Head of caudate nucleus (tissue), 42 donors: Measurements from ENCODE around the gene ADGRV1.

Experiments
- DNase-seq, 42 donors: peaks; one replicate each; pipeline versions ENCODE4 v3.0.0 to v3.0.0-alpha.2; 2020 to 2021; ENCODE audit warnings: mixed read lengths in 7 of 42
- intact Hi-C: fragments of 100-400 bp; cut with DNase I; formaldehyde crosslinking; loops from one replicate; pipeline ENCODE4 v1.15.0; 2022

Gene ADGRV1

DNA sequence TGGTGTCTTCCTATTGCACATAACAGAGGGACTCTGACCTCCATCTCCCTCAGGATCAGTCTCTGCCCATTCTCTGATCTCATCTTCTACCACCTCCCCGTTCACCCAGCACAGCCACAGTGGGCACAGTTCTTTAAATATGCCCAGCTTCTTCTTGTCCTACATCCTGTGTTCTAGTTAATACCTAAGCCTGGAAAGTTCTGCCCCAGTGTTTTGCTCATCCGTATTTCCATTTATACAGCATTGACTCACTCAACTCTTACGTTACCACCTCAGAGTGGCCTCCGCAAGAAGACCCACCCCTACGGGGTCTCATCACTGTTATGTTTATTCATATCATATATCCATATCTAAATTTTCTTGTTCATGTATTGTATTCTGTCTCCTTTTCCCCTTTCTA, 315.5 kb downstream of the ADGRV1 start:
- intact Hi-C loops: no loop called here
- no peak for DNase-seq

DNA sequence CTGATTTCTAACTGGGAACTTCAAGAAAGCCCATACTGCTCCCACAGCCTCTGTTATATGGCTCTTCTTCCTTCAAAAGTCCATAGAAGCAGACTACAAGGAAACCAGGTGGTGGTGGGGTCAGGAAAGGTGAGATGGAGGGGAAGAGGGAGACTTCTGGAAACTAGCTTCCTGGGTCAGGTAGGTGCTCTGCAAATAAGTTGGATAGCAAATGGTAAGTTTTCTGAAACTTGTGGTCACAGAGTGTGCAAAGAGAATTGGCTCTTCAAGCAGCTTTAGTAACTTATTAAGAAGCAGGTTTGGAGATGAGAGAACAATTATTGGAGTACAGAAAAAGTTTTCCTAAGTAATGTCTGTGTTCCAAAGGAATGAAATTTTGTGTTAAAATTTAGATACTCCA, 316.9 kb downstream of the ADGRV1 start:
- DNase-seq: no peak
- intact Hi-C loops: no loop called here

DNA sequence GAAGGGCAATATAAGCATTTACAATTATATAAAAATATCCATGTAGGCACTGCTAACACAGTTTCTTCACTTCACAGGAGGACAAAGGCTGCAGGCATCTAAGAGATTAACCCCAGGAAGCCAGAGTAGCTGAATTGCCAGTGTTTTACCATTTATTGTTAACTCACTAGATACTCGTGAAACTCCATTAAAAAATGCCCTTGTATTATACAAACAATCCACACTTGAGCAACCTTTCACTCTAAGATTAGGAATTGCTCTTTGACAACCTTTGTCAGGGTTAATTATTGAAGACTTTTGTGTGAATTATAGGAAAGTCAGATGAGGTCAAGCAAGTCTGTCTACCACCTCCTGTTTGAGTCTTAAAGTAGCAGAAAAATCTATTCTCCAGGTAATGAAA, 317.8 kb downstream of the ADGRV1 start:
- DNase-seq: no peak
- intact Hi-C loops: no loop called here

DNA sequence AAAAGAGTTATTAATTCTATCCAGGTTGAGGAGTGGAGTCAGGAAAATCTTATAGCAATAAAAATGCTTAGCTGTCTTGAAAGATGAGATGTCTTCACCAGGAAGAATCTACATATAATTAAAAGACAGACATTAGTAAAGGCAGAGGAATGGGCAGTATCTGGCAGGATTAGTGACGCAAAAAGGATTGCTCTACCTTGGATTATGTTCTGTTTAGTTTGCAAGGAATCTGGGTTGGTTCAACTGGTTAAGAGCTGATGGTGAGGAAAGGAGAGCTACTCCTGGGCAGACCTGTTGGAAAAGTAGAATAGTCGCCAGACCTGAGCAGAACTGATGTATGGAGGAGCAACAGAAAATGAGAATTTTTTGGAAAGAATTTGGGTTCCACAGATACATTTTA, 318.5 kb downstream of the ADGRV1 start:
- intact Hi-C loops: no loop called here
- DNase-seq: no peak

DNA sequence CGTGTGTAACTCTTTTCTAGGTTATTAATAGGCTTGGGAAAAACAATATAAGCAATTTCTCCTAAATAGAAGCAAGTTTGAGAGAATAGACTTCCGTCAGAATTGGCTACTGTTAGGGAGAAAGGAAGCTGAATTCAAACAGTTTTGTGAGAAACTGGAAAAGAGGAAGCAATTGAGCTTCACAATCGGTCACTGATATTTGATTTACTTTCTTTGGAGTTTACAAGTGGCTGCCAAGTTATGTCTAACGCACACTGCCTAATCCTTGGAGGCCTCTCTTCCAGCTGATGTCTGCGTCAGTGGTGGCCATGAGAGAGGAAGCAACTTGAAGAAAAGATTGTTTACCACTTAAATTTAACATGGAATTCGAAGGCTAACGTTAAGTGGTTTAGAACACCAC, 319.5 kb downstream of the ADGRV1 start:
- no peak for DNase-seq
- intact Hi-C loops: no loop called here

DNA sequence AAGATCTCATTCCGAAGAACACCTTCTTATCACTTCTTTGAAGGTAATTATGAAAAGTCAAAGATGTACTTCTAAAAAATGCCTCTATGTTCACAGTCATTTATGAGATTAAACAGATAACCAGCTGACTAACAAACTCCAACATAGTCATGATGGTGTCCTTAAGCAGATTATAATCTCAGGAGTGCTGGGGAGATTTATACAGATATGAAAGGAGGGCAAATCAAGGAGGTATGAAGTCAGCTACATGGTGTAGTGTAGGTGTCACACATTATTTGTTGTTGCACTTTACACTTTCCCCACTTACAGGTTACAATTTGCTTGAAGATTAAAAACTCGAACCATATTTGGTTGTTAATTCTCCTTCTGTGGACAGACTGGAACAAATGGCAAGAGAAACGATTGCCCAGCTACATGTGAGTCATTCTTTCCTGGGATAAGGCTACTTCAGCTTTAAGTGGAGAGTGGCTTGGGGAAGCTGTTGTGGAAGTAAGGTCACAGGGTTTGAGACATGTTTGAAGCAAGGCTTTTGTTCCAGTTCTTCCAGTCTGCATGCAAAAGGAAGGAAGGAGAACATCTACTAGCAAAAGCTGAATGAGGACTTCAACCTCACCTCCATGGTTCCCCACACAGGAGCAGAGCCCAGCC, 320.1 kb downstream of the ADGRV1 start:
- intact Hi-C loops: no loop called here
- no peak for DNase-seq

DNA sequence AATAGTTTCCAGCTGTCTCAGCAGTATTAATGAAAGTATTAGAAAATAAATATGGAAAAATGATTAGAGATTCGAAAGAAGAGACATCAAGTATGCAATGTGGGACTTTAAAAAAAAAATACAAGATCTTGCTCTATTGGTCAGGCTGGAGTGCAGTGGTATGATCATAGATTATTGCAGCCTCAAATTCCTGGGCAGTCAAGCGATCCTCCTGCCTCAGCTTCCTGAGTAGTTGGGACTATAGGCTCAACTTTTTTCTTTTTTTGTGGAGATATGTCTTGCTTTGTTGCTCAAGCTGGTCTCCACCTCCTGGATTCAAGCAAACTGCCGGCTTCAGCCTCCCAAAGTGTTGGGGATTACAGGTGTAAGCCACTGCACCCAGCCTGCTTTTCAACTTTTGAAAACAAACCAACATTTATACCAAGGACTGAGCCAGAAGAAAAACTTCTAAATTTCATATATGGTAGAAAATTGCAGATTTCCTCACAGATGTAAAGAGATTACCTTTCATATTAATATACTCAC, 323.1 kb downstream of the ADGRV1 start:
- intact Hi-C loops: no loop called here
- DNase-seq: no peak

DNA sequence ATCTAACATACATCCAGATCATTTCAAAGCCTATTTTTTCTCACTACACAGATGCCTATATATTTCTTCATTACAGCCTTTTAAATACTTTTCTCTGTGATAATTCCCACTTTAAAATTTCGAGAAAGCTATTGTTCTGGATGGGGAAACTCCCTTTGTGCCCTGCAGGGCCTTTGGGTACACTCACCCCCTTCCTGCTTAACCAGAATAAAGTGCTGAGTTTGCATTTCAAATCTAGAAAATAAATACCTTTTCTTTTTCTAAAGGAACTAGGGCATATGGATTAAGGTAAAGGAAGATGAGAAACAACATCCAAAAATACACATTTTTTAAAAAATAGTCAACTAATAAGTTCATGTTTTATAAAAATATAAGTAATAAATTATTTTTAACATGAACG, 323.9 kb downstream of the ADGRV1 start:
- intact Hi-C loops: no loop called here
- DNase-seq: no peak

DNA sequence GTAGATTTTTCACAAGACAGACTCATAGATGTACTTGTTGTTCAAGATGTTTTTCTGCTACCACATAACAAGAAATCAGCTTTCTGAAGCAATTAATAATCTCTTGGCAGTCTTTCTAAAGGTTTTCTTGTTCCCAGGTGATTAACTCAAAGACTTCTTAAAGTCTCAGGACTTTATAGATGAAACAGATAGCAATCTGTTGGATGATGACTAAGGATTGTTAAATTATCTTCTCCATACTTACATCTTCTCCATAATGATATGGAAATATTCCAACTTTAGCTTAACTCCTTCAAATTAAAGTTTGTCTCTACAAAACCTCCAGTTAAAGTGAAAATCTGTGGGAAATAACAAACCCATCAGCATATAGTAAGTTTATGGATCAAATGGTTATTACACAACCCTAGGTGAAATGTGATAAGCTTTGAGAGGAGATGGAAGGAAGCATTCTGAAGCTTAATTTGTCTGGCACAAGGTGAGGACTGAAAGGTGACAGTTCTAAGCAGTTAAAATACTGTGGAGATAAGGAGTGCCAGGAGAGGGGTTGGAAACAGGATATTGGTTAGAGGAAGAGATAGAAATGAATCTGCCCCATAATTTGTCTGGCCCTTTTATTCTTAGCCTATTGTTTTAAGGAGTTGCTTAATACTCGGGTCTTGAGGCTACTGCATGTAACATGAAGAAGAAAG, 326.7 kb downstream of the ADGRV1 start:
- intact Hi-C loops: no loop called here

DNA sequence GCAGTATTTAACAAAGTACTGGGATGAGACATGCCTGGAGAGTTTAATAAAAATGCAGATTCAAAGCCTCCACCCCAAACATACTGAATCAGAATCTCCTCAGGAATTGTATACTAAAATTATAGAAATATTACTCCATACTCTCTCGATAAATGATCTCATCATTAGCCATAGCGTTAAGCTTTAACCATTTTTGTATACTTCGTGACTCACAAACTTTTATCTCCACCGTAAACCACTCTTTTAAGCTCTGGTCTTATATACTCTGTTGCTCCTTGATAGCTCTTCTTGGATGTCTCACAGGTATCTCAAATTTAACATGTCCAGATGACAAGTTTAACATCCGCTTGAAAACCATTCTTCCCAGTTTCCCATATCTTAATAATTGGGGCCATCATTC, 327.8 kb downstream of the ADGRV1 start:
- no peak for DNase-seq
- intact Hi-C loops: no loop called here

More for the DNA sequence above, 326.7 kb downstream of the ADGRV1 start:
- no peak for DNase-seq

DNA sequence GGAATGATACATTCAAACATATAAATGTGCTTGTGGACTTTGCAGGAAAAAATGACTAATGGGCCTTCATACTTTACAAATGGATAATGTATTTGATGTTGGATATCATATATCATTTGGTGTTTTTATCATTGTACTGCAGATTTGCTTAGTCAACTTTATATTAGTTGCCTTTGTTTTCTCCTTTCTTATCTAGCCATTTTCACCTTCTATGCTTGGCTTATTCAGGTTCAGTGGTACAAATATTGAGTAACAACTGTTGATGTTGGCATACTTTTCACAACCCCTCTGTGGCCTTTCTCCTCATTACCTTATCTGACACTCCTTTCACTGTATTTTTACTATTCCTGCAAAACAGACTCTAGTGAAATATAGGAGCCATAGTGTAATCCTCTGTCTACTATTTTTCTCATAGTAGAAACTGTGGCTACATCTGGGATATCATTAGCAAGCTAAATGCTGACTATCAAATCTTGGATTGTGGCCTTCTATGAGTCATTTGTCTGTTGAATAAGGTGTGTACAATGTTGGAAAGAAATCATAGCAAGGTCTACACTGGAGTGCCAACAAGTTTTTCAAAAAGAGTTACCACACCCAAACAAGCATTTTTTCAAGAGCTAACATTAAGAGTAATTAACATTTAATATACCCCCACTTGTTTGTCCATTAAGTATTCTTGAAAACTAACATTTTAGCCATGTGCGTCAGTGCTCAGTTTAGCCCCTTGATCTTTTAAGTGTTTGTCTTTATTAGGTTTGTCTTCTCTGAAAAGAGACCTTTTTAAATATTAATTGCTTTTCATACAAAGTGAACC, 330.1 kb downstream of the ADGRV1 start:
- intact Hi-C loops: no loop called here

DNA sequence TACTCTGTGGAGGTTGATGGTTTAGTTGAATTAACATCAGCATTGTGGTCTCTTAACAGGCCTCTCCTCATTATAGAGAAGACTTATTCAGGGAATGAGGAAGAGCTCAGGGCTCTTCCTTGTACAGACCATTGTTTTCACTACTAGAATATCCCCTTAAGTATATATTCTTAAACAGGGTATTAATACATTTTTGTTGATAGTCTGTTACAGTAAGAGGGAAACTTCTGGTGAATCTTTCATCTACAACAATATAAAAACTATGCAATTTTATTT, 330.7 kb downstream of the ADGRV1 start:
- no peak for DNase-seq
- intact Hi-C loops: no loop called here

More for the DNA sequence above, 330.1 kb downstream of the ADGRV1 start:
- no peak for DNase-seq

DNA sequence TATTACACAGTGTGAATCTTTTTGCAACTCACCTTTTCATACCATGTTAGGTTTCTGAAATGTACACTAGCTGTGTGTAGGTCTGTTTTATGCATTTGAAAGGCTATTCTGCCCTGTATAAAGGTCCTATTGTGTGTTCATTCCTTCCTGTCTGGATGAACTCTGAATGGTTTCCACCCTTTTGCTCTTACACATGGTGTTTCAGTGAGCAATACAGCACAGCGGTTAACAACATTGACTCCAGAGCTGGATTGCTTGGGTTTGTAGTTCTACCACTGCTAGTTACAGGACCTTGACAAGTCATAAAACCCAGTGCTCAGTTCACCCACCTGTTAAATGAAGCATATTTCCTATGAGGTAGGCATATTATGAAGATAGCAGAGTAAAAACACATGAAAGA, 331.6 kb downstream of the ADGRV1 start:
- intact Hi-C loops: no loop called here
- DNase-seq: no peak

DNA sequence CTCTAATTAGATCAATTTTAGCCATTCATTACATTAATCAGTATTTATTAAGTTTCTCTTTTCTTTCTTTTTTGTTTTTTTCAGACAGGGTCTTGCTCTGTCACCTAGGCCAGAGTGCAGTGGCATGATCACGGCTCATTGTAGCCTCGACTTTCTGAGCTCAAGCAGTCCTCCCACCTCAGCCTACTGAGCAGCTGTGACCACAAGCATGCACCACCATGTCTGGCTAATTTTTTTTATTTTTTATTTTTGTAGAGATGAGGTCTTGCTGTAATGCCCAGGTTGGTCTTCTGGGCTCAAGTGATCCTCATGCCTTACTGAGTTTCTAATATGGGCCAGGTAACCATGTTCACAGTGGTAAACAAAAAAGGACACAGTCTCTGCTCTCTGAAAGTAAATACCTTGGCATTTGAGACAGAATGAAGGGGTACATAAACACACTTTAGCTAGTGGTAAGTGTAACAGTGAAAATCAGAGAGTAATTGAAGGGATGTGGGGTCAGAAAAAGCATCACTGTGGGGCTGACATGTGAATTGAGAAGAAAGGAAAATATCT, 336.3 kb downstream of the ADGRV1 start:
- no peak for DNase-seq
- intact Hi-C loops: no loop called here

DNA sequence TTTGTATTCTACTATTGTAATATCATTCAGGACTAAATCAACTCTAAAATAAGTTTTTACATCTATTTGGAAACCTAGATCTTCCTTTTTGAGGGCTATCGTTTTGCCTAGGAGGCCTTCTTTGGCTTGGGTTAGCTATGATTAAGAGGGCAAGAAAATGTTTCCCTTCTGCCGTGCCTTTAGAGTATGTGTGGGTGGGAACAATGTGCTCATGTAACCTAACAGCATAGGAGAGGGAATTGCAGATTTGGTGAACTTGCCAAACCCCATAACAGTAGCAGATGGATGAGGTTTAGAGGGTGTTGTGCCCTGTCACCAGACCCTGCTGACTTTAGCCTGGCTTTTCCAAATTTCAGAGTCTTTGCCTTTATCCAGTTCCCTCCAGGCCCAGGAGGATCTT, 339.0 kb downstream of the ADGRV1 start:
- DNase-seq: no peak
- intact Hi-C loops: no loop called here

DNA sequence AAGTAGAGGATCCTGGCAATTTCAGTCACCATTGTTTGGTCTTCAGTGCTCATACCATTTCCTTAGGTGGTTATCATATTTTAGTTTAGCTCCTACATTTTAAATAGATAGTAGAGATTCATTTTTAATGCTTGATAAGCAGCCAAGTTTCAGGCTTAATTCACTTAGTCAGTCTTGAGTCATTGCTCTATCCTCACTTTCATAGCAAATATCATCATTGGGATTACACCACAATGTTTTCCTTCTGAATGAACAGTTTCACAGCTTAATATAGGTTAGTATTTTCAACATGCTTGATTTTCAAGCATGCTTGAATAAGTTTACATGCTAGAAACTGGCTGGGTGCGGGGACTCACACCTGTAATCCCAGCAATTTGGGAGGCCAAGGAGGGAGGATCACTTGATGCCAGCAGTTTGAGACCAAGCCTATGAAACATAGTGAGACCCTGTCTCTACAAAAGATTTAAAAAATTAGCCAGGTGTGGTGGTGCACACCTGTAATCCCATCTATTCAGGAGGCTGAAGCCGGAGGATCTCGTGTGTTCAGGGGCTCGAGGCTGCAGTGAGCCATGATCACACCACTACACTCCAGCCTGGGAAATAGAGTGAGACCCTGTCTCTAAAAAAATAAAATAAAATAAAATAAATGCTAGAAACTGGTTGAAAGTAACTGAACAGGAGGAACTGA, 339.9 kb downstream of the ADGRV1 start:
- intact Hi-C loops: no loop called here
- DNase-seq: no peak

DNA sequence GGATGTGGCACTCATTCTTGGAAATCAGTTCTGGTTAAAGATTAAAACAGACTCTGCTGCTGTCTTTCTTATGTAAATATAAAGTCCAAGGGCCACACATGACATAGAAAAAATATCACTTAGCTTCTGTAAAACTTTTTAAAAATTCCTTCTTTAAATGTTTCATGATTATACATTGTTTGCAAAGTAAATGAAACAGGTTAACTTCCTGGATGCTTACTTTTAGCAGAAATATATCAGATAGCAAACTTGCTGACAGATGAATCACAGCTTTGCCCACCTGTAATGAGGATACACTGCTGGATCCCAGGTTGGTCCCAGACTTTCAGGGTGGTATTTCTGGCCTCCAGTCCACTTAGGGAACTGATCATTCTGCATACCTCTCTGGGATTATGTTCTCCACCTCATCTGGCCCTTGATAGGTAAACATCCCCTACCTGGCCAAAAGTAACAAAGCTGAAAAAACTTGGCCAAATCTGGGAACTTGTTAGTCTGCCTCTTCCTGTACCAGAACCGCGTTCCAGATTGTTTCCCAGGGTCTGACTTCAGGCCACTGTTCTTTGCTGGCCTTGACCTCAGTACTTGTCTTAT, 340.5 kb downstream of the ADGRV1 start:
- DNase-seq: no peak
- intact Hi-C loops: no loop called here

DNA sequence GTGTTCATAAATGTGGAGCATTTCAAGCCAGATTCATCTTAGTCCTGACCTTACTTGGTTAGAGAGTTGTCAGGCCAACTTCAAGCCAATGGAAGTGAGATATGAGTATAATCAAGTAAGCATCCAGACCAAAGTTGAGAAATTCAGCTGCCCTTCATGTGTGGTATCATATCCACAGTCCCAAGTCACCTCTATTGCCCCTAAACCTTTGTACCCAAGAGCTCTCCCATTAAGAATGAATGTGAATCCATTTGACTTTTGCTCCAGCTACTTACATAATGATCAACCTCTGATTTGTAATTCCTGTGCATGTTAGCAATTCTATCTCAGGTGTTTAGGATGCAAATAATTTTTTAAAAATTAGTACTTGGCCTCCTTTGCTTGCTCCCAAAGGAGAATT, 342.7 kb downstream of the ADGRV1 start:
- no peak for DNase-seq
- intact Hi-C loops: no loop called here

DNA sequence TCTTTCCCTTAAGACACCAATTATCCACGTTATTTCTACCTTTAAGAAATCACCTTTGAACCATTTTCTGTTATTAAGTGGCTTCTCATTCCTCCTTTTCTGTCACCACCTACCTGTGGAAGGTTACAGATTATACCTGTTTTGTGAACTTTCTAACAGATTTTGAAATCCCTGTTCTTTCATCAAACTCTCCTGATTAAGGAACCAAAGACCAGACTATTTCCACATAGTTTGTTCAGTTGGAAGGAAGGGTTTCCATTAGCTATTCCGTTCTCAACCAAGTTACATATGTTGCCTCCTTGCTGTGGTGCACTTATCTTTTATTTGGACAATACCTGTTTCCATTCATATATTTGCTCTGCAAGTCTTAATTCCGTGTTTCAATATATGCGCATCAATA, 343.6 kb downstream of the ADGRV1 start:
- no peak for DNase-seq
- intact Hi-C loops: no loop called here
